Adrenal gland (tissue), 5 donors: ENCODE measurements around the gene RTN4IP1.
"Not testable (repeated sequence)": the region's sequence is repeated elsewhere in the genome, so short reads cannot be mapped to it uniquely, and the experiment has no call there.

Experiments used
- POLR2A ChIP-seq, 2 donors: fragments of 450-650 bp; IDR thresholded peaks; one replicate each; pipeline ENCODE4 v1.6.1; 2017; ENCODE audit warnings: antibody characterized with exemption in 2 of 2, mild to moderate bottlenecking in 2 of 2, moderate library complexity in 1 of 2
- TF ChIP-seq, protein P1 (sequence below), 6 experiments: fragments of 450-650 bp in 4 of 6; fragments of 200-600 bp in 2 of 6; sonication (generic) in 1 of 6; IDR thresholded peaks; 1 replicate in 5 of 6; 2 replicates in 1 of 6; pipeline versions ENCODE4 v1.5.1 to v1.8.0; 2016 to 2021; ENCODE audit warnings: antibody characterized with exemption in 6 of 6, mild to moderate bottlenecking in 2 of 6, moderate library complexity in 1 of 6
- donor health status: DM: no; HTN: no; CAD: no.

DNA sequence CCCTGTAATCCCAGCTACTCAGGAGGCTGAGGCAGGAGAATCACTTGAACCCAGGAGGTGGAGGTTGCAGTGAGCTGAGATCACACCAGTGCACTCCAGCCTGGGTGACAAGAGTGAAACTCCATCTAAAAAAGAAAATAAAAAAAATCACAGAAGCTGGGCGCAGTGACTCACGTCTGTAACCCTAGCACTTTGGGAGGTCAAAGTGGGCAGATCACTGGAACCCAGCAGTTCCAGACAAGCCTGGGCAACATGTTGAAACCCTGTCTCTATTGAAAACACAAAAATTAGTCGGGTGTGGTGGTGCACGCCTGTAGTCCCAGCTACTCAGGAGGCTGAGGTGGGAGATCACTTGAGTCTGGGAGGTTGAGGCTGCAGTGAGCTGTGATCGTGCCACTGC, 69.6 kb downstream of the RTN4IP1 start:
- TF ChIP-seq, protein P1, sequence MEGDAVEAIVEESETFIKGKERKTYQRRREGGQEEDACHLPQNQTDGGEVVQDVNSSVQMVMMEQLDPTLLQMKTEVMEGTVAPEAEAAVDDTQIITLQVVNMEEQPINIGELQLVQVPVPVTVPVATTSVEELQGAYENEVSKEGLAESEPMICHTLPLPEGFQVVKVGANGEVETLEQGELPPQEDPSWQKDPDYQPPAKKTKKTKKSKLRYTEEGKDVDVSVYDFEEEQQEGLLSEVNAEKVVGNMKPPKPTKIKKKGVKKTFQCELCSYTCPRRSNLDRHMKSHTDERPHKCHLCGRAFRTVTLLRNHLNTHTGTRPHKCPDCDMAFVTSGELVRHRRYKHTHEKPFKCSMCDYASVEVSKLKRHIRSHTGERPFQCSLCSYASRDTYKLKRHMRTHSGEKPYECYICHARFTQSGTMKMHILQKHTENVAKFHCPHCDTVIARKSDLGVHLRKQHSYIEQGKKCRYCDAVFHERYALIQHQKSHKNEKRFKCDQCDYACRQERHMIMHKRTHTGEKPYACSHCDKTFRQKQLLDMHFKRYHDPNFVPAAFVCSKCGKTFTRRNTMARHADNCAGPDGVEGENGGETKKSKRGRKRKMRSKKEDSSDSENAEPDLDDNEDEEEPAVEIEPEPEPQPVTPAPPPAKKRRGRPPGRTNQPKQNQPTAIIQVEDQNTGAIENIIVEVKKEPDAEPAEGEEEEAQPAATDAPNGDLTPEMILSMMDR (IDR thresholded peaks at IDR 0.05), result not testable (repeated sequence)
- not testable (repeated sequence) for TF ChIP-seq POLR2A (IDR thresholded peaks at IDR 0.05)
